NCI-H1417 (cell line): ENCODE measurements around the gene NECTIN1.

Experiments used
- DNase-seq, 3 experiments: peaks; one replicate each; lab custom pipeline; 2025; lab: John Stamatoyannopoulos, UW

Gene NECTIN1

DNA sequence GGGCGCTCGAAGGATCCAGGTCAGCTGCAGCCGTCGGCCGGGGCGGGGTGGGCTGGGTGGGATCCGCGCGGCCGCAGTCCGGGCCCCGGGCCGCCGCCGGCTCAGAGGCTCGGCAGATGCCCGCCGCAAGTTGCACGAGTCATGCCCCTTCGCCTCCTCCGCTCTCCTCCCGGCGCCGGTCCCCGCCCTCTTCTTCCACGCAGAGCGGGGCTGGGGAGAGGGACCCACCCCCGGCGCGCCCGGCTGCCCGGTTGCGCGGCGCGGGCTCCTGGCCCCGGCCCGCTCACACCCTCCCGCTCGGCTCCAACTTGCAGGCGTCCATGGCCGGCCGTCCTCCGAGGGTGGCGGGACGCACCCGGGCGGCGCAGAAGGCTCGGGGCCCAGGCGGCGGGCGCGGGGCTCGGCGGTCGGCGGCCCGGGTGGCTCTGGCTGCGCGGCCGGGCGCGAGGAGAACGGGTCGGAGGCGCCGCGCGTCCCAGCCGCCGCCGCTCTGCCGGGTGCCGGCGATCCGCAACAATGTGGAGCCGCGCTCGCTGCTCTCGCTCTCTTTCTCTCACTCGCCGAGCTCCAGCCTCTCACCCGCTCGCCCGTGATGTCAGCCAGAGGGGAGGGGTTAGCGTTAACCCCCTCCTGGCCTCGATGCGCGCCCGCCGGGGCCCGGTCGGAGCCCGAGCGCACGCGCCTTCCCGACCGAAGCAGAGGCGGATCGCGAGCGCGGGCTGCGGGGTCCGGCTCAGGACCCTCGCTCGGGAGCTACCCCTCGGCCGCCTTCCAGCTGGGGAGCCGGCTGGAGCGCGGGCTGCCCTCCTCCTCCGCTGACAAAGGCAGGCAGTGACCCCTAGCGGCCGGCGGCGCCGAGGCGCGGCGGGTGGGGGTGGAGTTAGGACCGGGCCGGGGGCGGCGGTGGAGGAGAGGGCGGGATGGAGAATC is at the start of gene NECTIN1:
NECTIN1 (minus strand) TSS at position 550 of the 930 bp plus-strand sequence. CDS start 647 bp downstream, outside the sequence.
- peak; percentile 80 to 99 (median 98) for DNase-seq

DNA sequence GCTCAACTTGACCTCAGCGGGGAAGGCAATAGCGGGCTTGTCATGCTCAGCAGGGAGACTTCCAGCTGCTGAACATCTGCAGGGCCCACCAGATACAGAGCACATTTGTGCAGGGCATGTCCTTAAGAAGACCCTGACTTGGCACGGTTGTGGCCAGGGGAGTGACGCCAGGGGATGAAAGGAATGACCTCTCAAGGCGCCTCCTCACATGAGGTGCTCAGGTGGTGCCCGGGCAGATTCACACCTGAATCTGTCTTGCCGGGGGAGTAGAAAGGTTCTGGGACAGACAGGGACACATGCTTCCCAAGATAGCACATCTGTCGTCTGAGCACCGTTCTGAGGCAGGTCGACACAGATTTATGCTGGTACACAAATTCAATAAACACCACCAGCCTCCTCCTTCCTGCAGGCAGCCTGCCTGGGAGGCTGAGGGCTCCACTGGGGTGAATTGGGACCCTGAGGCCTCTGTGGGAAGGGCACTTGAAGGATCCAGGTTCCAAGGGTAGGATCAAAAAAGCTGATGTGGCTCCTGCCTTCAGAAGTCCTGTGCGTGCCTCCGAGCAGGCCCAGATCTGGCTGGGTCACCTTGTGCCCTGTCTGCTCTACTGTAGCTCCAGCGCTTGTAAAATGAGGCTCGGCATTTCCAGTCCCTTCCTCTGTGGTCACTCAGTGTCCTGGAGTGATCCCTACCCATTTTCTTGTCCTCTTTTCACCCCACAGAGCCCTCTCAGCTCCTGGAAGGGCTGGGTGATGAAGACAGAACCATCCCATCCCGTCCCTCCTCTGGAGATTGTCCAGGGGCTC is 49.6 kb upstream of the NECTIN1 start:
- no peak for DNase-seq

DNA sequence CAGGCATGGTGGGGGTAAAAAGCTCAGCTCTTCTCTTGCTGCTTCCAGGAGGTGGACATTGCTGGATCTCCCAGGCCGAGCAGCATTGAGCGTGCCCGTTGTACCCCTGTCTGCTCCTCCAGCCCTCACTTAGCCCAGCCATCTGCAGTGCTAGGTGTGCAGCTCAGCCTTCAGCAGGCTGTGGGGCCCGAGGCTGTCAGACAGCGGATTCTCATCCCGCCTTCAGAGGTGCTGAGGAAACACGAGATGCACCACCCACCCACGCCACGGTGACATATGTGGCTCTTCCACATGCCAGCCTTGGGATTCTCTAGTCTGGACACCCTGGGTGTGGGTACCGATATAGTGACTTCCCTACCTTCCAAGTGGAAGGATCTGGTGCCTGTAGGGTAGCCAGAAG is 48.9 kb upstream of the NECTIN1 start:
- no peak for DNase-seq

DNA sequence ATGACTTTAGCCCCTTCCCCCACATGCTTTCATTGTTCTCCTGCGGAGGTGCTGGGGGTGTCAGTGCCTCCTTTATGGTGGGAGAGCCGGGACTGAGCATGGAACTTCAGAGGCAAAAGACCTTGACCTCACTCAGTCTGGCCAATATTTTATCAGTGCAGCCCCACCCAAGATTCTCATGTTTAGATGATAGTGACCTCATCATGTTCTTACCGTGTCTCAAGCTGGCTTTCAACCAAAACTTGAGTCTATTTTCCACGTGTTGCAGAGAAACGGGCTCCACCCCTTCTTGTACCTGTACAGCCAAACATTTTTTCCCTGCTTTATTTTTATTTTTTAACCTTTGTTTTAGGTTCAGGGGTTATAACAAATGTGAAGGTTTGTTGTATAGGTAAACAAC is 47.7 kb upstream of the NECTIN1 start:
- DNase-seq: no peak

GRCh38 chr11:119776031-119776636 is 47.1 kb upstream of the NECTIN1 start:
- no peak for DNase-seq

GRCh38 chr11:119774172-119774763 is 45.3 kb upstream of the NECTIN1 start:
- DNase-seq: no peak

GRCh38 chr11:119772641-119773415 is 43.8 kb upstream of the NECTIN1 start:
- peak in 1 of 3 experiments; percentile 37 for DNase-seq

- DNase-seq: no peak
These were observed 43.1 kb upstream of the NECTIN1 start for GRCh38 chr11:119772076-119772475.

DNA sequence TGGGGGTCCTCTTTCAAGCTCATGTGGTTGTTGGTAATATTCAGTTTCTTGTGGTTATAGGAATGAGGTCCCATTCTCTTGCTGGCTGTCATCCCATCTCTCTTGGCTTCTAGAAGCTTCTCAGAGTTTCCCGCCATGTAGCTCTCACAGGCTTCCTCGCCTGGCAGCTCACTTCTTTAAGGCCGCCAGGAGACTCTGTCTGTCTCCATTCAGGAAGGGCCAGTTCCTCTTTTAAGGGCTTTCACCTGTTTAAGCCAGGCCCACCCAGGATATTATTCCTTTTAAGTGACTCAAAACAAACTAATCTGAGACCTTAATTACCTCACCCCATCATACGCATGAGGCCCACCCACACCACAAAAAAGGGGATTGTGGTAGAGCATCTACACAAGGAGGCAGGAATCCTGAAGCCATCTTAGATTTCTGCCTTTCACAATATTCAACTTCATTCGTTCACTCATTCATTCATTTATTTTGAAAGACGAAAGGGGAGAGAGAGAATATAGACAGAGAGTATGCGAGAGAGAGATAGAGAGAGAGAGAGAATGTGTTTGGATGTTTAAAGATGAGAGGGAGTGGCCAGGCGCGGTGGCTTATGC is 42.3 kb upstream of the NECTIN1 start:
- DNase-seq: no peak

DNA sequence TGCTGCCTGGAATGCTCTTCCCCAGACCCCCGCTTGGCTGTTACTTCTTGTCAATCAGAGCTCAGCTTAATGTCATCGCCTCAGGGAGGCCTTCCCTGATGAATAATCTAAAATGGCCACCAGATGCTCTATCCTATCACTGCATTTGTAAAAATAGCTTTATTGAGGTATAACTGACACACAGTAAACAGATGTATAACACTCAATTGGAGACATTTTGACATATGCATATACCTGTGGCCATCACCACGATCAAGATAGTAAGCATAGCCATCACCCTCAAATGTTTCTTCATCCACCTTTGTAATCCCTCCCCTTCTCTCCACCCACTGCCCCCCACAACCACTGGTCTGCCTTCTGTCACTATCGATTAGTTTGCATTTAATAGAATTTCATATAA is 36.6 kb upstream of the NECTIN1 start:
- DNase-seq: no peak

- peak in 2 of 3 experiments; percentile 57 to 74 for DNase-seq
These were observed 35.3 kb upstream of the NECTIN1 start for GRCh38 chr11:119764108-119764868.

DNA sequence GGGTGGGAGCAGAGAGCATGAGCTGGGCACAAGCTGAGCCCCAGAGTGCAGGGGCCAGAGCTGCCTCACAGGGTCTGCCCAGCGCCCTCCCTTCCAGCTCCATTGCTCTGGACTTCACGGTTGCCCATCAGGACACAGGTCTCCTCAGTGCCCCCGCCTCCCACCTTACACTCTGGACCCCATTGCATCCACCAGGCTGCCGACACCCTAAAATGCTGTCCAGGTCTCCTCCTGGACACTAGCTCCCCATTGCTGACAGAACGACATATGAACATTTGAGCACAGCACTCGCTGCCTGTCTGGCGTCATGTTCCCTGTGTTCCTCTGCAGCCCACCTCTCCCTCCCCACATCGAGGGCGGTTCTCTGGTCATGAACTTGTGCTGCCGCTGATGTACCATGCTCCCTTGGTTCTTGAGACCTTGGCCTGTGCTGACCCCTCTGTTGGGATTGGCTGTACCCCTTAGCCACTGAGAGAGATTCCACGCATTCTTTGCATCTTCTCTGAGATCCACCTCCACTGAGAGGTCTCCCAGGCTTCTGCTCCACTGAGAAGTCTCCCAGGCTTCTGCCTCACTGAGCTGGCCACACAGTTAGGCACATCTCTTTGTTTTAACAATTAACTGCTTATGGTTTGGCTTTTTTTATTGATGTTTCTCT is 34.2 kb upstream of the NECTIN1 start:
- no peak for DNase-seq

- no peak for DNase-seq
These were observed 30.9 kb upstream of the NECTIN1 start for GRCh38 chr11:119759747-119760412.

DNA sequence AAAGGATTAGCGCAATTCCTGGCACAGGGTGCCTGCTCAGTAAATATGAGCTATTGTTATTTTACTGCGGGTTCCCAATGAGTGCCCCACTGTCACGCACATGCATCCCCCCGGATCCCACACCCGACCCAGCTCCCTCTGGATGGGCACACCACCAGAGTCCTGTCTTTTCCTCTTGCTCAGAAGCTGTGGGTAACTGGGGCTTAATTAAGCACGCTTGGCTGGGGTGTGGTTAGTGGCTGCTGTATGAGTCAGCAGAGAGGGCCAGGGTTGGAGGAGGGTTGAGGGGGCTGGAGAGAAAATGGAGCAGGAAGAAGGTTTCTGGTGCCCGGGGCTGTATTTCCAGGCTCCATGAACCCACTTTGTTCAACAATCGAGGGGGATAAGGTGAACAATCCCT is 30.3 kb upstream of the NECTIN1 start:
- no peak for DNase-seq

- DNase-seq: no peak
These were observed 29.3 kb upstream of the NECTIN1 start for GRCh38 chr11:119758291-119758690.

GRCh38 chr11:119757378-119757777 is 28.4 kb upstream of the NECTIN1 start:
- no peak for DNase-seq

DNA sequence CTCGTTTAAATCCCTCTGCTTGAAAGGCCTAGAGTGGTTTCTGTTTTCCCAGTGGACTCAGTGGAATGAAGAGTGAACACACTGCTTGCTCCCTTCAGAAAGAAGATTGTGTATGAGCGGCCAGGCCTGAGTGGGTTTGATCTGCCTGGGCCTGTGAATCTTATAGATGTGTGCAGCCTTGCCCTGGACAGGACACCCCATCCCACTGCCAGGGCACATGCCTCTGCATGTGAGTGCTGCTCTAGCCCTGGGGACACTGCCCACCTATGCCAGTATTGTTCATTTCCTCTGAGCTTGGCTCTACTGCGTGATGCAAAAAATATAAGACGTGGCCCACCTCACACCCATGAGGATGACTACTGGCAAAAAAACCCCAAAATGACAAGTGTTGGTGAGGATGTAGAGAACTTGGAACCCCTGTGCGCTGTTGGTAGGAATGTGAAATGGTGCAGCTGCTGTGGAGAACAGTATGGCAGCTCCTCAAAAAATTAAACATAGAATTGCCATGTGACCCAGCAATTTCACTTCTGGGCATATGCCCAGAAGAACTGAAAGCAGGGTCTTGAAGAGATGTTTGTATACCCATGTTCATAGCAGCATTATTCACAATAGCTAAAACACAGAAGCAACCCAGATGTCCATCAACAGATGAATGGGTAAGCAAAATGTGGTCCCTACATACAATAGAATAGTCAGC is 27.3 kb upstream of the NECTIN1 start:
- DNase-seq: no peak

GRCh38 chr11:119755356-119756071 is 26.5 kb upstream of the NECTIN1 start:
- DNase-seq: peak in 1 of 3 experiments; percentile 14
